Esophagus squamous epithelium (tissue), 5 donors: ENCODE results near the gene SIM1. TPM values are rescaled to one million over a fixed set of nuclear protein-coding genes. Genes with fewer than 3 reads are reported as not detected.

Source experiments
- DNase-seq: peaks from one replicate; lab custom pipeline; 2025; lab: John Stamatoyannopoulos, UW
- H3K27ac ChIP-seq, 4 donors: fragments of 200-600 bp; sonication (generic); one replicate each; pipeline ENCODE4 v1.5.1; 2016 to 2019; ENCODE audit warnings: mild to moderate bottlenecking in 1 of 4
- H3K27me3 ChIP-seq, 4 donors: fragments of 200-600 bp; sonication (generic); 1 replicate in 3 of 4; 2 replicates in 1 of 4; pipeline versions ENCODE4 v1.5.1 to v1.6.0; 2017 to 2021; ENCODE audit warnings: antibody characterized with exemption in 1 of 4
- H3K36me3 ChIP-seq, 3 donors: fragments of 200-600 bp; sonication (generic); one replicate each; pipeline ENCODE4 v1.5.1; 2016 to 2019
- H3K4me1 ChIP-seq, 3 donors: fragments of 200-600 bp; sonication (generic); one replicate each; pipeline ENCODE4 v1.5.1; 2017 to 2019
- H3K4me3 ChIP-seq, 4 donors: fragments of 200-600 bp; sonication (generic); 1 replicate in 3 of 4; 2 replicates in 1 of 4; pipeline ENCODE4 v1.5.1; 2016 to 2019; ENCODE audit warnings: mild to moderate bottlenecking in 2 of 4, moderate library complexity in 1 of 4
- H3K9me3 ChIP-seq, 3 donors: fragments of 200-600 bp; sonication (generic); one replicate each; pipeline ENCODE4 v1.5.1; 2016 to 2019
- POLR2A ChIP-seq, 4 donors: fragments of 450-650 bp; IDR thresholded peaks; one replicate each; pipeline ENCODE4 v1.6.1; 2017; ENCODE audit warnings: antibody characterized with exemption in 4 of 4, mild to moderate bottlenecking in 4 of 4, moderate library complexity in 3 of 4
- WGBS, 2 donors: methylation state at CpG; one replicate each; pipeline ENCODE4 v1.1.5; 2018; 5-methylcytosine and 5-hydroxymethylcytosine counted together
- intact Hi-C: fragments of 100-400 bp; cut with DNase I; formaldehyde crosslinking; loops from one replicate; pipeline ENCODE4 v1.15.0; 2022
- total RNA-seq, 4 donors: library from RNA; depleted of rRNA; stranded (reverse); fragments of >200 nt; gene quantifications; one replicate each; pipeline ENCODE4 v1.1.0, GENCODE V29; 2016
- TF ChIP-seq, protein P1 (sequence below), 6 experiments: fragments of 450-650 bp in 4 of 6; fragments of 200-600 bp in 2 of 6; sonication (generic) in 2 of 6; IDR thresholded peaks; one replicate each; pipeline ENCODE4 v1.5.1; 2016 to 2019; ENCODE audit warnings: antibody characterized with exemption in 6 of 6, mild to moderate bottlenecking in 4 of 6, moderate library complexity in 4 of 6
- donor health status: DM: yes; HTN: yes; CAD: no.

The SIM1 gene
- total RNA-seq, 4 donors from 2014 or later, result under 0.01 TPM; not detected in 3

- Histone ChIP-seq H3K4me1 (peaks cover 0 to 33% (median 3%) of the 10 kb centered on the region in 3 donors), H3K27me3 (peaks cover 12 to 100% (median 54%) of the 10 kb centered on the region in 4 donors), H3K9me3 (peaks cover 0 to 7% (median 7%) of the 10 kb centered on the region in 3 donors), H3K36me3 (no peaks in the 10 kb centered on the region), H3K27ac (no peak overlapping the region), H3K4me3 (no peak overlapping the region)
- intact Hi-C loops, result no loop called here
- WGBS, 2 donors, result 30 to 36% methylated on average over 3 of the region's 3 CpGs
- DNase-seq, result no peak
- TF ChIP-seq POLR2A (IDR thresholded peaks at IDR 0.05), result no peak
Observed at GRCh38 chr6:100452998-100453397, 11.7 kb downstream of the SIM1 start.

DNA sequence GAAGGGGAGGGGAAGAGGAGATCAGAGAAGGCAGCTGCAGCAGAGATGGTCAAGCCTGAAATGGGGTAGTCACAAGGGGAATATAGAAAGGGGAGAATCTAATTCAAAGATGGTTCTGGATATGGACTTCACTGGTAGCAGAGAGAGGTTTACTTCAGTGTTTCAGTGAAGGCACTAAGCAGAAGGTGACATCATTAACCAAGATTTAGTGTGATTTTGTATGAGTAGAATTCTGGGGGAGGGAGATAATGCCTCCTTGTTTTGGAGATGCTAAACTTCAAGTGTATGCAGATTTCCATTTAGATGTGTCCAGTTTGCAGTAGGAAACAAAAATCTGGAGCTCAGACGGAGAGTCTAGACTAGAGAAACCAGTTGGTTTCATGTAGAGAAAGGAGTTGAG lies 13.1 kb downstream of the SIM1 start:
- Histone ChIP-seq H3K4me1 (peaks cover 0 to 42% (median 3%) of the 10 kb centered on the region in 3 donors), H3K27me3 (peaks cover 16 to 100% (median 48%) of the 10 kb centered on the region in 4 donors), H3K36me3 (no peaks in the 10 kb centered on the region), H3K27ac (no peak overlapping the region), H3K4me3 (no peak overlapping the region), H3K9me3 (peaks cover 0 to 7% (median 0%) of the 10 kb centered on the region in 3 donors)
- no peak for TF ChIP-seq POLR2A (IDR thresholded peaks at IDR 0.05)
- TF ChIP-seq, protein P1, sequence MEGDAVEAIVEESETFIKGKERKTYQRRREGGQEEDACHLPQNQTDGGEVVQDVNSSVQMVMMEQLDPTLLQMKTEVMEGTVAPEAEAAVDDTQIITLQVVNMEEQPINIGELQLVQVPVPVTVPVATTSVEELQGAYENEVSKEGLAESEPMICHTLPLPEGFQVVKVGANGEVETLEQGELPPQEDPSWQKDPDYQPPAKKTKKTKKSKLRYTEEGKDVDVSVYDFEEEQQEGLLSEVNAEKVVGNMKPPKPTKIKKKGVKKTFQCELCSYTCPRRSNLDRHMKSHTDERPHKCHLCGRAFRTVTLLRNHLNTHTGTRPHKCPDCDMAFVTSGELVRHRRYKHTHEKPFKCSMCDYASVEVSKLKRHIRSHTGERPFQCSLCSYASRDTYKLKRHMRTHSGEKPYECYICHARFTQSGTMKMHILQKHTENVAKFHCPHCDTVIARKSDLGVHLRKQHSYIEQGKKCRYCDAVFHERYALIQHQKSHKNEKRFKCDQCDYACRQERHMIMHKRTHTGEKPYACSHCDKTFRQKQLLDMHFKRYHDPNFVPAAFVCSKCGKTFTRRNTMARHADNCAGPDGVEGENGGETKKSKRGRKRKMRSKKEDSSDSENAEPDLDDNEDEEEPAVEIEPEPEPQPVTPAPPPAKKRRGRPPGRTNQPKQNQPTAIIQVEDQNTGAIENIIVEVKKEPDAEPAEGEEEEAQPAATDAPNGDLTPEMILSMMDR (IDR thresholded peaks at IDR 0.05), result no peak
- WGBS, 2 donors, result 43 to 67% methylated on average over 1 of the region's 1 CpG
- intact Hi-C loops, result no loop called here
- no peak for DNase-seq

DNA sequence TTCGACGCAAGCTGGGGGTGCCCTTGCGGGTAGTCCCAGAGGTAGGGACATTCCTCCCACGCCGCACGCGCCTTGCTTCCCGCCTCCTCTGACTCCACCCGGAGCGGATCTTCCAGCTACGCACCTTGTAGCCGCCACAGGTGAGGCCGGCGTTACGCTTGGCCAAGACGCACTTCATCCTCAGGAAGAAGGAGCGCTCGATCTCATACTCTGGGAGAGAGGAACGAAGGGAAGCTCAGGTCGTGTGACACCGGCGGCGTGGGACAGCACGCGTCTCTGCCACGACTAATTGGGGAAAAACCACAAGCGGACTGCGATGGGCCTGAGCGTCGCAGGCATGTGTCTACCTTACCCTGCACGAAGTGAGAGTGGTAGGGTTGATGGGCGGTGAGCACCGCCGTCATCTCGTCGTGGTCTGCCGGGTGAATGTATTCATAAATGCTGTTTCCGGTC lies 15.5 kb downstream of the SIM1 start:
- H3K4me1 ChIP-seq, result peaks cover 0 to 34% (median 3%) of the 10 kb centered on the region in 3 donors
- no peaks in the 10 kb centered on the region for H3K9me3 ChIP-seq
- H3K4me3 ChIP-seq, result no peak overlapping the region
- WGBS, 2 donors, result 46 to 73% methylated on average over 3 to 20 of the region's 38 CpGs
- H3K27ac ChIP-seq, result no peak overlapping the region
- no peaks in the 10 kb centered on the region for H3K36me3 ChIP-seq
- no peak for TF ChIP-seq POLR2A (IDR thresholded peaks at IDR 0.05)
- TF ChIP-seq, protein P1 (IDR thresholded peaks at IDR 0.05), result no peak
- peaks cover 18 to 100% (median 30%) of the 10 kb centered on the region in 4 donors for H3K27me3 ChIP-seq
- no peak for DNase-seq
- intact Hi-C loops, result no loop called here

DNA sequence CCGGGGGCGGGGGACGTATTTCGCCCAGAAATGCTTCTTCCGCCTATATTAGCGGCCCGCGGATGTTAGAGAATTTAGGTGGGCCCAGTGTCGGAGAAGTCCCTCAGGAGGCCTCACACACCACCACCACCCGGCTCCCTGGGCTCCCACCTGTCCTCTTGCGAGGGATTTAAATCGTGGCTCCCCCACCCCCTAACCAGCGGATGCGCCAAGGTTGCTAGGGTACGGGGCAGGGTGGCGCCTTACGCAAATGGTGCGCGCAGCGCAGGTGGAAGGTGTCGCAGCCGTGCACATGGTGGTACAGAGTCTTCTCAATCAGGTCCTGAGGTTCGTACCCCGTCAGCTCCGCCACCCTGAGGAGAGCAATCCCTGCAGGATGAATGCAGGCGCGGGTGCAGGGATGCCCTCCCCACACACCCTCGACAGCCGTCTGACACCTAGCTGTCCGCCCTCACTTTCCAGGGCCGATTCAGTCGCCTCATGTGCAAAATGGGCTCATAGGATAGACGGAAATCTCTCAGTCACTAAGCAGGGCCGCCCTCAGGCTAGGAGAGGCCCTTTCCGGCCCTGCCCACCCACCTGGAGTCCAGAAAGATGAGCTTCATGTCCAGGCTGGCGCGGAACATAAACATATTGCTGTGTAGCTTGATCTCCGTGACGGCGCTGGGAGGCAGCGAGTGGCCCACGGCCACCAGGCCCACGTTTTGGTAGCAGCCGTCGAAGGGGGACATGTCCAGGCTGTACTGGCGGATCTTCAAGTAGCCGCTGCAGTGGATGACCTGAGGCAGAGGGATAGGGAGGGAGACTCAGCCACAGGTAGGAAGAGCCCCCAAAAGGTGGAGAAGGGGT lies 16.6 kb downstream of the SIM1 start:
- intact Hi-C loops, result no loop called here
- Histone ChIP-seq H3K27ac (no peak overlapping the region), H3K4me1 (peaks cover 0 to 27% (median 0%) of the 10 kb centered on the region in 3 donors), H3K4me3 (no peak overlapping the region), H3K9me3 (no peaks in the 10 kb centered on the region), H3K27me3 (peaks cover 12 to 99% (median 21%) of the 10 kb centered on the region in 4 donors), H3K36me3 (no peaks in the 10 kb centered on the region)
- 20 to 46% methylated on average over 18 to 25 of the region's 47 CpGs for WGBS, 2 donors
- TF ChIP-seq POLR2A (IDR thresholded peaks at IDR 0.05), result no peak
- DNase-seq, result no peak

DNA sequence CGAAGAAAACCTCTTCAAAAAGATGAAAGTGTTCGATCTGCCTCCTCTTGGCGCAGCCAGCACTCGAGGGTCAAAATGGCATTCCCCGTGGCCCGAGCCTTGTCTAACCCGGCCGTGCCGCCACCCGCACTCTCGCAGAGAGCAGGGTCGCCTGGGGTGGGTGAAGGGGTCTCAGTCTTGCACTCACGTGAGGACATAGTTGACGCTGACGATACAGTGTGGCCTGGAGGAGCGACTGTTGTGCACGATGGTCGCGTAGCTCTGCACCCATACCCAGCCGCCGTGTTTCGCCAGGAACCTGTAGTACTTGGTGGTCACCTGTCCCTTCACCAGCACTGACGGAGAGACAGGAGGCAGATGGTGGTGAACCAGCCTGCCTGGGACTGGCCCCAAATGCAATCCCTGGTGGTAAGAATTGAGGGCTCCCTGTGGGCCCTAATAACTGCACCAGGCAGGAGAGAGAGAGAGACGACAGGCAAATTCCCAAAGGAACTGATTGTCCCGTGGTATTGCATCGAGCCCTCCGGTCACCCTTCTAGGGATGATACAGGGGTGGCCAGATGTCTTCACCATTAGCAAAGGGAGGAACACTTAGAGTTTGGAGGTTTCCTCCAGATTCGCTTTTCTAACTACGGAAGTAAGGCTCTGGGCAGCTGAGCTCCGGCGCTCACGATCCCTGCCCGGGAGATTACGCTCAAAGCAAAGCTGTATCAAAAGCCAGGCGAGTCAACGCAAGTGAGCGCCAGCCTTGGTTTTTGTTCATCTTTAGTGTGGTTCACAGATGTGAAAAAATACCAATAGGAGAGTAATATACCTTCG lies 17.4 kb downstream of the SIM1 start:
- H3K36me3 ChIP-seq, result no peaks in the 10 kb centered on the region
- no peak for DNase-seq
- peak overlapping the region in 1 of 4 donors; percentile 36 for H3K4me3 ChIP-seq
- TF ChIP-seq, protein P1 (IDR thresholded peaks at IDR 0.05), result no peak
- no peak for TF ChIP-seq POLR2A (IDR thresholded peaks at IDR 0.05)
- 23 to 36% methylated on average over 21 to 31 of the region's 38 CpGs for WGBS, 2 donors
- peaks cover 0 to 27% (median 0%) of the 10 kb centered on the region in 3 donors for H3K4me1 ChIP-seq
- no peaks in the 10 kb centered on the region for H3K9me3 ChIP-seq
- intact Hi-C loops, result no loop called here
- H3K27me3 ChIP-seq, result peaks cover 12 to 94% (median 19%) of the 10 kb centered on the region in 4 donors
- no peak overlapping the region for H3K27ac ChIP-seq
